Activated naive CD4-positive, alpha-beta T cell treated with anti-CD3 and anti-CD28 coated beads for 36 hours (primary cell): ENCODE data around the gene EVI5. TPM values are rescaled to one million over a fixed set of nuclear protein-coding genes. Genes with fewer than 3 reads are reported as not detected.

Source experiments
- CTCF ChIA-PET: fragments of 350-600 bp; sonication (Branson Sonifier 250); formaldehyde crosslinking; loops from one replicate; lab custom pipeline; 2021; ENCODE audit warnings: antibody characterized with exemption; lab: Charles Lee
- DNase-seq: peaks from one replicate; pipeline ENCODE4 v3.0.0-alpha.2; 2020
- H3K27ac Mint-ChIP-seq: one replicate; pipeline ENCODE4 v1.8.0; 2021; ENCODE audit warnings: mild to moderate bottlenecking, mixed read lengths
- H3K27me3 Mint-ChIP-seq: one replicate; pipeline ENCODE4 v1.8.0; 2021; ENCODE audit warnings: low read depth, mixed read lengths
- H3K36me3 Mint-ChIP-seq: one replicate; pipeline ENCODE4 v1.8.0; 2021; ENCODE audit warnings: low read depth, mixed read lengths
- H3K4me1 Mint-ChIP-seq: one replicate; pipeline ENCODE4 v1.8.0; 2021; ENCODE audit warnings: low read depth, mixed read lengths
- H3K4me3 Mint-ChIP-seq: one replicate; pipeline ENCODE4 v1.8.0; 2021; ENCODE audit warnings: mild to moderate bottlenecking, moderate library complexity, mixed read lengths
- H3K9me3 Mint-ChIP-seq: one replicate; pipeline ENCODE4 v1.8.0; 2021; ENCODE audit warnings: mixed read lengths
- intact Hi-C: fragments of 100-400 bp; cut with micrococcal nuclease; formaldehyde crosslinking; loops from one replicate; pipeline ENCODE4 v1.15.1; 2023
- total RNA-seq, 2 experiments: library from RNA; stranded (reverse); gene quantifications; one replicate each; pipeline ENCODE4 v1.2.3, GENCODE V29; 2021

Gene EVI5
- total RNA-seq, 2 experiments from 2014 or later, result 13.8 to 14.0 TPM

- CTCF ChIA-PET, result no interaction called here
- Mint-ChIP-seq H3K4me3 (no peak overlapping the region), H3K27ac (no peak overlapping the region), H3K9me3 (peaks cover 5% of the 10 kb centered on the region), H3K4me1 (no peaks in the 10 kb centered on the region), H3K36me3 (no peaks in the 10 kb centered on the region), H3K27me3 (no peaks in the 10 kb centered on the region)
- intact Hi-C loops, result no loop called here
- DNase-seq, result no peak
Measured at GRCh38 chr1:92764116-92764515, 20.8 kb downstream of the EVI5 start.

GRCh38 chr1:92762355-92762754 is 22.6 kb downstream of the EVI5 start:
- Mint-ChIP-seq H3K4me1 (no peaks in the 10 kb centered on the region), H3K9me3 (no peaks in the 10 kb centered on the region)
- intact Hi-C loops, result loop anchor here (1.0 kb wide), 1 partner anchor 45 kb away; no protein-coding TSS in a partner anchor

GRCh38 chr1:92759361-92759760 is 25.5 kb downstream of the EVI5 start:
- no peaks in the 10 kb centered on the region for H3K27me3 Mint-ChIP-seq
- H3K9me3 Mint-ChIP-seq, result no peaks in the 10 kb centered on the region
- intact Hi-C loops, result no loop called here
- no peaks in the 10 kb centered on the region for H3K36me3 Mint-ChIP-seq
- no peak for DNase-seq
- no peak overlapping the region for H3K4me3 Mint-ChIP-seq
- H3K27ac Mint-ChIP-seq, result no peak overlapping the region
- CTCF ChIA-PET, result interaction anchor here (0.6 to 3.4 kb wide), 2 partner anchors 11 to 82 kb away, joined by 3 to 17 read pairs; no protein-coding TSS in a partner anchor
- H3K4me1 Mint-ChIP-seq, result no peaks in the 10 kb centered on the region

More at GRCh38 chr1:92762355-92762754, 22.6 kb downstream of the EVI5 start:
- no peak for DNase-seq
- no peaks in the 10 kb centered on the region for H3K27me3 Mint-ChIP-seq
- H3K4me3 Mint-ChIP-seq, result no peak overlapping the region
- no peaks in the 10 kb centered on the region for H3K36me3 Mint-ChIP-seq
- no peak overlapping the region for H3K27ac Mint-ChIP-seq
- CTCF ChIA-PET, result interaction anchor here (1.7 kb wide), 1 partner anchor 14 kb away, joined by 6 read pairs; no protein-coding TSS in a partner anchor

- intact Hi-C loops, result no loop called here
- Mint-ChIP-seq H3K27ac (no peak overlapping the region), H3K4me3 (no peak overlapping the region), H3K9me3 (no peaks in the 10 kb centered on the region), H3K36me3 (no peaks in the 10 kb centered on the region), H3K27me3 (no peaks in the 10 kb centered on the region), H3K4me1 (no peaks in the 10 kb centered on the region)
- DNase-seq, result no peak
- CTCF ChIA-PET, result interaction anchor here (0.6 to 3.4 kb wide), 3 partner anchors 8 to 60 kb away, joined by 3 to 17 read pairs (median 4); no protein-coding TSS in a partner anchor
Measured at GRCh38 chr1:92756537-92756936, 28.4 kb downstream of the EVI5 start.

- Mint-ChIP-seq H3K4me1 (no peaks in the 10 kb centered on the region), H3K27me3 (no peaks in the 10 kb centered on the region), H3K9me3 (no peaks in the 10 kb centered on the region), H3K36me3 (no peaks in the 10 kb centered on the region), H3K27ac (no peak overlapping the region), H3K4me3 (no peak overlapping the region)
- DNase-seq, result no peak
- CTCF ChIA-PET, result interaction anchor here (0.6 to 3.4 kb wide), 2 partner anchors 7 to 21 kb away, joined by 3 to 17 read pairs; no protein-coding TSS in a partner anchor
- intact Hi-C loops, result no loop called here
Measured at GRCh38 chr1:92755541-92756461, 29.1 kb downstream of the EVI5 start.

GRCh38 chr1:92754719-92755050 is 30.2 kb downstream of the EVI5 start:
- intact Hi-C loops, result no loop called here
- no peak for DNase-seq
- no peaks in the 10 kb centered on the region for H3K4me1 Mint-ChIP-seq
- no peak overlapping the region for H3K27ac Mint-ChIP-seq
- H3K27me3 Mint-ChIP-seq, result no peaks in the 10 kb centered on the region
- no peaks in the 10 kb centered on the region for H3K36me3 Mint-ChIP-seq
- H3K9me3 Mint-ChIP-seq, result no peaks in the 10 kb centered on the region
- no peak overlapping the region for H3K4me3 Mint-ChIP-seq
- CTCF ChIA-PET, result interaction anchor here (1.5 kb wide), 1 partner anchor 63 kb away, joined by 8 read pairs; no protein-coding TSS in a partner anchor

GRCh38 chr1:92754000-92754718 is 30.7 kb downstream of the EVI5 start:
- H3K27me3 Mint-ChIP-seq, result no peaks in the 10 kb centered on the region
- no peaks in the 10 kb centered on the region for H3K36me3 Mint-ChIP-seq
- no peaks in the 10 kb centered on the region for H3K9me3 Mint-ChIP-seq
- intact Hi-C loops, result no loop called here
- H3K4me1 Mint-ChIP-seq, result no peaks in the 10 kb centered on the region
- DNase-seq, result no peak
- H3K4me3 Mint-ChIP-seq, result no peak overlapping the region
- H3K27ac Mint-ChIP-seq, result no peak overlapping the region
- CTCF ChIA-PET, result interaction anchor here (0.8 to 1.5 kb wide), 2 partner anchors 32 to 64 kb away, joined by 3 to 8 read pairs; no protein-coding TSS in a partner anchor

GRCh38 chr1:92752719-92753118 is 32.2 kb downstream of the EVI5 start:
- Mint-ChIP-seq H3K9me3 (no peaks in the 10 kb centered on the region), H3K4me3 (no peak overlapping the region), H3K27ac (no peak overlapping the region), H3K36me3 (no peaks in the 10 kb centered on the region), H3K27me3 (no peaks in the 10 kb centered on the region), H3K4me1 (no peaks in the 10 kb centered on the region)
- CTCF ChIA-PET, result no interaction called here
- intact Hi-C loops, result no loop called here
- no peak for DNase-seq

GRCh38 chr1:92749024-92749634 is 35.8 kb downstream of the EVI5 start:
- CTCF ChIA-PET, result interaction anchor here (0.6 to 5.0 kb wide), 29 partner anchors 8 to 597 kb away, joined by 3 to 105 read pairs (median 3); partner anchors contain the start of genes EVI5 and RPL5

GRCh38 chr1:92748138-92748537 is 36.8 kb downstream of the EVI5 start:
- H3K27me3 Mint-ChIP-seq, result no peaks in the 10 kb centered on the region
- H3K4me1 Mint-ChIP-seq, result no peaks in the 10 kb centered on the region
- no peak for DNase-seq
- no peaks in the 10 kb centered on the region for H3K9me3 Mint-ChIP-seq
- intact Hi-C loops, result loop anchor here (2.0 to 5.0 kb wide), 2 partner anchors 37 to 84 kb away; partner anchors contain the start of genes EVI5 and RPL5
- no peaks in the 10 kb centered on the region for H3K36me3 Mint-ChIP-seq
- no peak overlapping the region for H3K4me3 Mint-ChIP-seq
- no peak overlapping the region for H3K27ac Mint-ChIP-seq
- CTCF ChIA-PET, result interaction anchor here (0.7 to 5.0 kb wide), 7 partner anchors 9 to 501 kb away, joined by 3 to 105 read pairs (median 7); partner anchors contain the start of gene EVI5

More at GRCh38 chr1:92749024-92749634, 35.8 kb downstream of the EVI5 start:
- Mint-ChIP-seq H3K27me3 (no peaks in the 10 kb centered on the region), H3K36me3 (no peaks in the 10 kb centered on the region), H3K9me3 (no peaks in the 10 kb centered on the region), H3K4me1 (no peaks in the 10 kb centered on the region), H3K27ac (no peak overlapping the region), H3K4me3 (no peak overlapping the region)
- intact Hi-C loops, result loop anchor here (1.0 to 5.0 kb wide), 5 partner anchors 36 to 245 kb away; partner anchors contain the start of genes EVI5 and RPL5
- DNase-seq, result peak; percentile 60

- H3K36me3 Mint-ChIP-seq, result no peaks in the 10 kb centered on the region
- intact Hi-C loops, result loop anchor here (2.0 to 5.0 kb wide), 2 partner anchors 37 to 85 kb away; partner anchors contain the start of genes EVI5 and RPL5
Measured at GRCh38 chr1:92747735-92748134, 37.2 kb downstream of the EVI5 start.

More at GRCh38 chr1:92747735-92748134, 37.2 kb downstream of the EVI5 start:
- CTCF ChIA-PET, result interaction anchor here (1.5 to 5.0 kb wide), 3 partner anchors 10 to 71 kb away, joined by 6 to 105 read pairs (median 17); no protein-coding TSS in a partner anchor
- no peaks in the 10 kb centered on the region for H3K27me3 Mint-ChIP-seq
- H3K27ac Mint-ChIP-seq, result no peak overlapping the region
- DNase-seq, result no peak
- H3K4me3 Mint-ChIP-seq, result no peak overlapping the region
- H3K9me3 Mint-ChIP-seq, result no peaks in the 10 kb centered on the region
- H3K4me1 Mint-ChIP-seq, result no peaks in the 10 kb centered on the region
